GM12878 (cell line): ENCODE data around the gene B3GALNT1. TPM values are rescaled to one million over a fixed set of nuclear protein-coding genes. Genes with fewer than 3 reads are reported as not detected.

Source experiments
- ATAC-seq: fragments of 200-7000 bp; cut with Tn5 transposase; 3 replicates; pipeline ENCODE4 v1.9.1; 2020; ENCODE audit warnings: mild to moderate bottlenecking, moderate library complexity
- BruUV-seq: library from RNA; stranded (reverse); fragments of 400-500 nt; replicated peaks from 2 replicates; lab custom pipeline; 2021; lab: Mats Ljungman, UMichigan
- CTCF ChIA-PET: fragments of 300-600 bp; sonication (Branson Sonifier 250); formaldehyde crosslinking; extraction: SDS; loops from one replicate; lab custom pipeline; 2021; ENCODE audit warnings: inconsistent platforms; lab: Yijun Ruan, JAX
- POLR2A ChIA-PET: fragments of 350-600 bp; formaldehyde crosslinking; extraction: SDS; loops from one replicate; lab custom pipeline; 2021; ENCODE audit warnings: inconsistent platforms; lab: Charles Lee
- RAD21 ChIA-PET: fragments of 300-600 bp; sonication (Branson Sonifier 250); formaldehyde crosslinking; loops from one replicate; lab custom pipeline; 2023; ENCODE audit warnings: antibody characterized with exemption; ENCODE audit not compliant: unreplicated experiment; lab: Charles Lee
- SMC1A ChIA-PET: fragments of 300-600 bp; sonication (Branson Sonifier 250); formaldehyde crosslinking; loops from one replicate; lab custom pipeline; 2023; ENCODE audit not compliant: unreplicated experiment, uncharacterized antibody; lab: Charles Lee
- DNase-seq: peaks from one replicate; pipeline ENCODE4 v3.0.0-alpha.2; 2011; ENCODE audit warnings: low read depth, low spot score
- FAIRE-seq: peaks from 3 replicates; lab custom pipeline; 2011; peaks lifted over from hg19 to GRCh38; lab: Jason Lieb, UNC
- H2AFZ ChIP-seq: 2 replicates; pipeline ENCODE4 v1.6.0; 2011; ENCODE audit warnings: low read depth, low read length, control low read depth; ENCODE audit not compliant: control insufficient read depth
- H3K27ac ChIP-seq: 2 replicates; pipeline ENCODE4 v1.5.1; 2011; ENCODE audit warnings: control low read depth; ENCODE audit not compliant: control insufficient read depth, insufficient read depth
- H3K27me3 ChIP-seq, 2 experiments: replicated peaks in 1 of 2; 2 replicates each; pipeline versions ENCODE4 v1.6.0 to v1.6.1; 2011; ENCODE audit warnings: low read length in 1 of 2; ENCODE audit not compliant: control insufficient read depth in 2 of 2, insufficient read depth in 2 of 2
- H3K36me3 ChIP-seq, 2 experiments: 2 replicates each; pipeline ENCODE4 v1.5.1; 2011; ENCODE audit warnings: low read length in 1 of 2; ENCODE audit not compliant: control insufficient read depth in 2 of 2, insufficient read depth in 2 of 2
- H3K4me1 ChIP-seq: 2 replicates; pipeline ENCODE4 v1.6.1; 2011; ENCODE audit warnings: mild to moderate bottlenecking, low read length, moderate library complexity, mixed read lengths; ENCODE audit not compliant: control insufficient read depth, insufficient read depth
- H3K4me2 ChIP-seq: 2 replicates; pipeline ENCODE4 v1.6.0; 2011; ENCODE audit warnings: control low read depth; ENCODE audit not compliant: control insufficient read depth, insufficient read depth
- H3K4me3 ChIP-seq: fragments of 200-600 bp; sonication (generic); 2 replicates; pipeline ENCODE4 v1.5.1; 2016
- H3K79me2 ChIP-seq: 2 replicates; pipeline ENCODE4 v1.6.0; 2011; ENCODE audit warnings: low read length; ENCODE audit not compliant: control insufficient read depth, insufficient read depth
- H3K9ac ChIP-seq: 2 replicates; pipeline ENCODE4 v1.8.0; 2011; ENCODE audit warnings: low read length, control low read depth, mixed read lengths; ENCODE audit not compliant: control insufficient read depth, insufficient read depth
- H3K9me3 ChIP-seq: replicated peaks from 3 replicates; pipeline ENCODE4 v1.5.1; 2011; ENCODE audit warnings: mild to moderate bottlenecking, low read length; ENCODE audit not compliant: control insufficient read depth, insufficient read depth
- H4K20me1 ChIP-seq: 2 replicates; pipeline ENCODE4 v1.6.0; 2011; ENCODE audit not compliant: control insufficient read depth, insufficient read depth
- CREM ChIP-seq: IDR thresholded peaks from 2 replicates; pipeline ENCODE4 v1.6.1; 2014; ENCODE audit warnings: antibody characterized with exemption, low read depth
- EED ChIP-seq: sonication (generic); IDR thresholded peaks from 2 replicates; pipeline ENCODE4 v1.6.1; 2016; ENCODE audit warnings: antibody characterized with exemption, low read depth
- FOS ChIP-seq: IDR thresholded peaks from 3 replicates; pipeline ENCODE4 v1.6.1; 2011; ENCODE audit warnings: borderline replicate concordance; ENCODE audit not compliant: insufficient read length; ENCODE audit errors: extremely low read depth
- HCFC1 ChIP-seq: fragments of 150-350 bp; IDR thresholded peaks from 2 replicates; pipeline ENCODE4 v1.6.1; 2014; ENCODE audit warnings: low read length
- IKZF1 ChIP-seq: fragments of 450-650 bp; conservative IDR thresholded peaks from 2 replicates; pipeline ENCODE4 v1.6.1; 2017; ENCODE audit warnings: antibody characterized with exemption, mild to moderate bottlenecking
- IRF4 ChIP-seq: IDR thresholded peaks from 2 replicates; pipeline ENCODE4 v1.6.1; 2011; ENCODE audit warnings: low read depth, low read length
- MTA3 ChIP-seq: IDR thresholded peaks from 2 replicates; pipeline ENCODE4 v1.6.1; 2012; ENCODE audit warnings: low read length, inconsistent platforms, borderline replicate concordance
- MXI1 ChIP-seq: fragments of 150-350 bp; IDR thresholded peaks from 2 replicates; pipeline ENCODE4 v1.6.1; 2011; ENCODE audit warnings: low read depth, mild to moderate bottlenecking, inconsistent platforms, low read length, improper control_type of control experiment
- NFXL1 ChIP-seq: fragments of 450-650 bp; IDR thresholded peaks from 2 replicates; pipeline ENCODE4 v1.6.1; 2017; ENCODE audit warnings: antibody characterized with exemption, mild to moderate bottlenecking, borderline replicate concordance
- PML ChIP-seq: IDR thresholded peaks from 2 replicates; pipeline ENCODE4 v1.6.1; 2012; ENCODE audit warnings: low read length, inconsistent platforms
- POLR2A ChIP-seq: IDR thresholded peaks from 2 replicates; pipeline ENCODE4 v1.6.1; 2011; ENCODE audit warnings: low read depth, mild to moderate bottlenecking, low read length
- RAD51 ChIP-seq: fragments of 450-650 bp; IDR thresholded peaks from 2 replicates; pipeline ENCODE4 v1.6.1; 2016; ENCODE audit warnings: moderate library complexity, mild to moderate bottlenecking, inconsistent platforms
- RFX5 ChIP-seq: IDR thresholded peaks from 2 replicates; pipeline ENCODE4 v1.6.1; 2011; ENCODE audit warnings: low read depth, low read length, improper control_type of control experiment
- SUPT20H ChIP-seq: IDR thresholded peaks from 2 replicates; pipeline ENCODE4 v1.6.1; 2011; ENCODE audit warnings: low read depth, mild to moderate bottlenecking, low read length, moderate library complexity, borderline replicate concordance; ENCODE audit not compliant: control insufficient read depth
- TAF1 ChIP-seq: IDR thresholded peaks from 2 replicates; pipeline ENCODE4 v1.6.1; 2011; ENCODE audit warnings: mild to moderate bottlenecking, low read depth, low read length, borderline replicate concordance
- ZBTB4 ChIP-seq: fragments of 450-650 bp; formaldehyde crosslinking; IDR thresholded peaks from 2 replicates; pipeline ENCODE4 v1.4.0; 2022; ENCODE audit warnings: mild to moderate bottlenecking, moderate library complexity
- ZNF207 ChIP-seq: fragments of 450-650 bp; IDR thresholded peaks from 2 replicates; pipeline ENCODE4 v1.6.1; 2014; ENCODE audit warnings: antibody characterized with exemption, mild to moderate bottlenecking, borderline replicate concordance
- WGBS: methylation state at CpG from one replicate; pipeline ENCODE4 v1.1.6; 2016; ENCODE audit warnings: low lambda C conversion rate; ENCODE audit not compliant: insufficient replicate concordance, insufficient coverage; ENCODE audit errors: missing lambda C conversion rate; 5-methylcytosine and 5-hydroxymethylcytosine counted together
- in situ Hi-C: fragments of 300-500 bp; cut with MboI; formaldehyde crosslinking; loops from 9 replicates; pipeline ENCODE4 v1.14.3; 2018; ENCODE audit warnings: mixed read lengths
- intact Hi-C: fragments of 100-400 bp; cut with micrococcal nuclease; formaldehyde crosslinking; loops from one replicate; pipeline ENCODE4 v1.14.2; 2022; ENCODE audit not compliant: unreplicated experiment
- polyA plus RNA-seq, 11 experiments: library from polyadenylated mRNA; depleted of rRNA in 4 of 11; unstranded in 6 of 11; stranded (reverse) in 5 of 11; fragments of >200 nt; fragmentation: Nextera tagmentation in 4 of 11; fragmentation: Illumina TruSeq in 1 of 11; extraction: Ambion mirVana in 4 of 11; extraction: Trizol in 1 of 11; gene quantifications; 1 replicate in 1 of 11; 2 replicates in 10 of 11; pipeline versions ENCODE4 v1.2.1 to v1.2.3, GENCODE V29; 2011 to 2016; ENCODE audit warnings: inconsistent platforms in 2 of 11, missing spikeins in 2 of 11, low read depth in 1 of 11
- total RNA-seq, 4 experiments: library from RNA; depleted of rRNA in 3 of 4; stranded (reverse); fragments of >200 nt in 3 of 4; fragmentation: Illumina TruSeq in 1 of 4; extraction: Trizol in 1 of 4; gene quantifications; 2 replicates each; pipeline versions ENCODE4 v1.2.1 to v1.2.3, GENCODE V29; 2013 to 2021
- TF ChIP-seq, protein P1 (sequence below): fragments of 450-650 bp; IDR thresholded peaks from 2 replicates; pipeline ENCODE4 v1.6.1; 2018; ENCODE audit warnings: borderline replicate concordance, mild to moderate bottlenecking; ENCODE audit not compliant: partially characterized antibody

The B3GALNT1 gene
- total and polyA plus RNA-seq, 10 of the 15 experiments (the other 5 are each of a cell fraction or from before 2014, with no cell fraction given): 0.04 to 0.95 (median 0.18) TPM; not detected in 3

- in situ Hi-C loops: no loop called here
- SMC1A ChIA-PET: no interaction called here
- H3K4me1 ChIP-seq: no peaks in the 10 kb centered on the region
Observed at GRCh38 chr3:161132391-161132790, 27.2 kb upstream of the B3GALNT1 start.

DNA sequence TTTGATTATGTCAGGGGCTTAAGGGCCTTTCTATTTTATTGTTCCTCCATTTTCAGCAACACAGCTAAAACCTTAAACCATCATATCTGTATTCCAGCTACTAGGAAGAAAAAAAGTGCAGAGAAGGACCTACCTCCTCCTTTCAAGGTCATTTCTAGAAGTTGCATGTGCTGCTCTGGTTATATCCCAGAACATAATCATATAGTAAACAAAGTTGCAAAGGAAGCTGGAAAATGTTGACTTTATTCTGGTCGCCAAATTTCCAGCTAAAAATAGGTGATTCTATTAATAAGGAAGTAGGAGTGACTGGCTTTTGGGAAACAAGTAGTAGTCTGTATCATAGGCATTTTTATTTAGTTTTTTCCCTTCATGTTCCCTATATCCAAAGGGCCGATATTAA, 21.3 kb upstream of the B3GALNT1 start:
- ChIA-PET SMC1A (interaction anchor here (0.7 kb wide), 1 partner anchor 44 kb away, joined by 3 read pairs; no protein-coding TSS in a partner anchor), POLR2A (no interaction called here), CTCF (no interaction called here), RAD21 (no interaction called here)
- H3K9ac ChIP-seq: no peak overlapping the region
- in situ Hi-C loops (no loop called here), intact Hi-C loops (no loop called here)
- no TSS peak for BruUV-seq
- WGBS: 48% methylated on average over 2 of the region's 2 CpGs
- H3K4me1 ChIP-seq: no peaks in the 10 kb centered on the region
- H4K20me1 ChIP-seq: no peaks in the 10 kb centered on the region
- DNase-seq: no peak
- no peaks in the 10 kb centered on the region for H3K79me2 ChIP-seq
- no peaks in the 10 kb centered on the region for H3K27me3 ChIP-seq
- no peak for FAIRE-seq
- H3K9me3 ChIP-seq: no peaks in the 10 kb centered on the region
- no peak for ATAC-seq
- TF ChIP-seq ZBTB4 (CRISPR knock-in tag): no peak
- TF ChIP-seq IKZF1: no peak
- no peak for TF ChIP-seq HCFC1
- no peak for TF ChIP-seq CREM
- TF ChIP-seq, protein P1, sequence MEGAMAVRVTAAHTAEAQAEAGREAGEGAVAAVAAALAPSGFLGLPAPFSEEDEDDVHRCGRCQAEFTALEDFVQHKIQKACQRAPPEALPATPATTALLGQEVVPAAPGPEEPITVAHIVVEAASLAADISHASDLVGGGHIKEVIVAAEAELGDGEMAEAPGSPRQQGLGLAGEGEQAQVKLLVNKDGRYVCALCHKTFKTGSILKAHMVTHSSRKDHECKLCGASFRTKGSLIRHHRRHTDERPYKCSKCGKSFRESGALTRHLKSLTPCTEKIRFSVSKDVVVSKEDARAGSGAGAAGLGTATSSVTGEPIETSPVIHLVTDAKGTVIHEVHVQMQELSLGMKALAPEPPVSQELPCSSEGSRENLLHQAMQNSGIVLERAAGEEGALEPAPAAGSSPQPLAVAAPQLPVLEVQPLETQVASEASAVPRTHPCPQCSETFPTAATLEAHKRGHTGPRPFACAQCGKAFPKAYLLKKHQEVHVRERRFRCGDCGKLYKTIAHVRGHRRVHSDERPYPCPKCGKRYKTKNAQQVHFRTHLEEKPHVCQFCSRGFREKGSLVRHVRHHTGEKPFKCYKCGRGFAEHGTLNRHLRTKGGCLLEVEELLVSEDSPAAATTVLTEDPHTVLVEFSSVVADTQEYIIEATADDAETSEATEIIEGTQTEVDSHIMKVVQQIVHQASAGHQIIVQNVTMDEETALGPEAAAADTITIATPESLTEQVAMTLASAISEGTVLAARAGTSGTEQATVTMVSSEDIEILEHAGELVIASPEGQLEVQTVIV: no peak
- no peak for TF ChIP-seq POLR2A
- TF ChIP-seq MXI1: no peak
- TF ChIP-seq RAD51: no peak
- H3K36me3 ChIP-seq: no peaks in the 10 kb centered on the region
- H3K4me3 ChIP-seq: no peak overlapping the region
- H3K27ac ChIP-seq: no peak overlapping the region
- no peak overlapping the region for H3K4me2 ChIP-seq
- no peak overlapping the region for H2AFZ ChIP-seq

More at GRCh38 chr3:161132391-161132790, 27.2 kb upstream of the B3GALNT1 start:
- BruUV-seq: no TSS peak
- Histone ChIP-seq H3K4me2 (no peak overlapping the region), H3K79me2 (no peaks in the 10 kb centered on the region), H3K9me3 (no peaks in the 10 kb centered on the region), H4K20me1 (no peaks in the 10 kb centered on the region), H3K27me3 (no peaks in the 10 kb centered on the region), H3K4me3 (no peak overlapping the region), H3K9ac (no peak overlapping the region), H3K27ac (no peak overlapping the region), H2AFZ (no peak overlapping the region), H3K36me3 (no peaks in the 10 kb centered on the region)
- ChIA-PET RAD21 (no interaction called here), CTCF (no interaction called here), POLR2A (interaction anchor here (0.6 to 0.7 kb wide), 2 partner anchors 123 to 302 kb away, joined by 3 to 6 read pairs; no protein-coding TSS in a partner anchor)
- FAIRE-seq: no peak
- DNase-seq: no peak
- ATAC-seq: no peak
- WGBS: 75% methylated on average over 1 of the region's 1 CpG
- TF ChIP-seq FOS: no peak
- no peak for TF ChIP-seq MTA3
- TF ChIP-seq NFXL1: no peak
- no peak for TF ChIP-seq EED
- TF ChIP-seq PML: no peak
- no peak for TF ChIP-seq IRF4
- TF ChIP-seq SUPT20H: no peak
- no peak for TF ChIP-seq TAF1
- TF ChIP-seq ZNF207: no peak
- no peak for TF ChIP-seq RFX5
- intact Hi-C loops: no loop called here
